ENCODE data around the gene SHISA5.
A peak's percentile ranks its signal among the peaks of the same experiment; 100 is the strongest.
"Not testable (repeated sequence)": the region's sequence is repeated elsewhere in the genome, so short reads cannot be mapped to it uniquely, and the experiment has no call there.

Gene SHISA5

DNA sequence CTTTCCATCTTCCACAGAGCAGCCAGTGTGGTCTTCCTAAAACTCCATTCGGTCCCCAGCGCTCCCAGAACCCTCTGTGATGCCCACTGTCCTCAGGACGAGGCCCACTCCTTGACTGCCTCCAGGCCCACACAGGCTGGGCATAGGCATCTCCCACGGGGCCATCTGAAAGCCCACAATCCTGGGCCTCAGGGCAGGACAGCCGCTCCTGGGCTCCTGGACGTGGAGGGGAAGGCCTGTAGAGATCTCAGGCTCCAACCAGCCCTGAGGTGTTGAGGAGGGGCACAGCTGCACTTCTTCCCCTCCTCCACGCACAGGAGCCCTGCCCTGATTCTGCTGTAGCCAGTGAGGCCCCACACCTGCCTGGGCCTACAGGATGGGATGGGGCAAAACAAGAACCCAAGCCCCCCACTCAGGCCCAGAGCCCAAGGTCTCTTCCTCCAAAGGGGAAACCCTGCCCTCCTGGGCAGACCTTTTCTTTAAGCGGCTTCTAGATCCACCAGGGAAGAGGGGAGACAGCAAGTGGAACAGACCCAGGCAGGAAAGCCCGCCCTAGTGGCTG lies 25.9 kb downstream of the SHISA5 start:
- DNase-seq (ENCODE audit: low spot score), result no peak

DNA sequence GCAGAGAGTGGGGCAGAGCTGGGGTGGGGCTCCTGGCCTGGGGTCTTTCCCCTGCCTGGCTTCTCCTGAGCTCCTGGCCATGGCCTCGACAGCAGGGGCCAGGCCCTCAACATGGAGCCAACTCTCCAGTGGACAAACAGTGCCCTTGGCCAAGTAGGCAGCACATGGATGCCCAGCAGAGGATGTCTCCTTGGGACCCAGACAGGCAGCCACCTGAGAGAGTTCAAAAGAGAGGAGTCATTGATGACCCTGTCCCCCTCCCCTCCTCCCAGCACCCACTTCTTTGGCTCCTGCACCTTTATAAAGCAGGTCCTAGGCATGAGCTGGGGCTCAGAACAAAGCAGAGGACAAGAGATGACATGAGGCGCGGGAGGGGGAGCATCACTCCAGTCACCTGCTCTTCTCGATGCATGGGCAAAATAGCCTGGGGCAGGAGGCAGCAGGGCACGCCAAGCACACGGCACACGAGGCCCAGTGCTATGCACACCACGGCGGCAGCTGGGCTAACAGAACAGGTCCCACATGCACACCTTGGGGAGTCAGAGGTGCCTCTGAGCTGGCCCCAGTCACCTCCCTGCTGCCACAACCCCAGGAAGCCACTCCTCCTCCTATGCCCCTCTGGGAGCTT lies 27.4 kb downstream of the SHISA5 start:
- DNase-seq (ENCODE audit: low spot score), result no peak

DNA sequence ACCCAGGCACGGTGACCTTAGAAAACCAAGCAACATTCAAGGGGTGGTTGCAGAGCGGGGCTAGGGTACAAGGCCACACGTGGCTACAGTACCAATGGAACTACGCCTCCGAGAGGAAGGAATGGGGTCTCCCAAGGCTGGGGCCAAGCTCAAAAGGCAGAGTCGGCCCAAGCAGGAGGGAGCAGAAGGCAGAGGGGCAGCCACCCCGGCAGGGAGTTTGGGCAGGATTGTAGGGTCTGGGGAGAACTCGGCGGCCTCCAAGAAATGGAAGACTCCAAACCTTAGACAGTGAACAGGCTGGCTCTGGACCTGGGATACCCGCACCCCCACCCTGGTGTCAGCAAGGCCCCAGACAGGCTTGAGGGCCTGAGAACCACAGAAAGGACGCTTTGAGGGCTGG lies 28.8 kb downstream of the SHISA5 start:
- DNase-seq (ENCODE audit: low spot score), result no peak

DNA sequence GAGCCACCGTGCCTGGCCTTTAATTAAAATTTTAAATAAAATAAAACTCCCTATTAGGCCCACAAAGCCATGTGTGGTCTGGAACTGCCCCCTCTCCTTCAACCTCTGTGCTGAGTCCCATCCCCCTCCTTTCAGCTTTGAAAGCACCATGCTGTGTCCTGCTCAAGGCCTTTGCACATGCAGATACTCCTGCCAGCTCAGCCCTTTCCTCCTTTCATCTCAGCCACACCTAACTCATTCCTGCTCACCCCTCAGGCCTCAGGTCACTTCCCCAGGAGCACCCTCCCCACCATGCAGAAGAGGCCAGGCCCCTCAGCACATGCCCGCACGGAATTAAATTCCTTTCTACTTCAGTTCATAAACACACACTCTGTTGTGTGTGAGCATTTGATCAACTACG lies 29.4 kb downstream of the SHISA5 start:
- DNase-seq (ENCODE audit: low spot score), result no peak

DNA sequence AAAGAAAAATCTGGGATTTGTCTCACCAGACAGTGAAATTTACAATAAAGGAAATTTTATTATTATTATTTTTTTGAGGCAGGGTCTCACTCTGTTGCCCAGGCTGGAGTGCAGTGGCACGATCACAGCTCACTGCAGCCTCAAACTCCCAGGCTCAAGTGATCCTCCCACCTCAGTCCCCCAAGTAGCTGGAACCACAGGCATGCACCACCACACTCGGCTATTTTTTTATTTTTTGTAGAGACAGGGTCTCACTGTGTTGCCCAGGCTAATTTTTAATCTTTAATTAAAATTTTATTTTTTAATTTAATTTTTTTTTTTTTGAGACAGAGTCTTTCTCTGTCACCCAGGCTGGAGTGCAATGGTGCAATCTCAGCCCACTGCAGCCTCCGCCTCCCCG lies 29.9 kb downstream of the SHISA5 start:
- not testable (repeated sequence) for DNase-seq (ENCODE audit: low spot score)

DNA sequence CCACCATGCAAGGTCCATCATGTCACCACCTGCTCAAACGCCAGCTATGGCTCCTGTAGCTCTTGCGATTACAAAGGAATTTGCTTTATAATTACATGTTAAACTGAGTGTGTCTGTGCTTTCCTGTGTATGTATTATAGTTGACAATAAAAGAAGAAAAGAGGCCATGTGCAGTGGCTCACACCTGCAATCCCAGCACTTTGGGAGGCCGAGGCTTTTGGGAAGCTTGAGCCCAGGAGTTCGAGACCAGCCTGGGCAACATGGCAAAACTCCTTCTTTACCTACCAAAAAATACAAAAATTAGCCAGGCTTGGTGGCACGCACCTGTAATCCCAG lies 30.4 kb downstream of the SHISA5 start:
- DNase-seq (ENCODE audit: low spot score), result no peak

DNA sequence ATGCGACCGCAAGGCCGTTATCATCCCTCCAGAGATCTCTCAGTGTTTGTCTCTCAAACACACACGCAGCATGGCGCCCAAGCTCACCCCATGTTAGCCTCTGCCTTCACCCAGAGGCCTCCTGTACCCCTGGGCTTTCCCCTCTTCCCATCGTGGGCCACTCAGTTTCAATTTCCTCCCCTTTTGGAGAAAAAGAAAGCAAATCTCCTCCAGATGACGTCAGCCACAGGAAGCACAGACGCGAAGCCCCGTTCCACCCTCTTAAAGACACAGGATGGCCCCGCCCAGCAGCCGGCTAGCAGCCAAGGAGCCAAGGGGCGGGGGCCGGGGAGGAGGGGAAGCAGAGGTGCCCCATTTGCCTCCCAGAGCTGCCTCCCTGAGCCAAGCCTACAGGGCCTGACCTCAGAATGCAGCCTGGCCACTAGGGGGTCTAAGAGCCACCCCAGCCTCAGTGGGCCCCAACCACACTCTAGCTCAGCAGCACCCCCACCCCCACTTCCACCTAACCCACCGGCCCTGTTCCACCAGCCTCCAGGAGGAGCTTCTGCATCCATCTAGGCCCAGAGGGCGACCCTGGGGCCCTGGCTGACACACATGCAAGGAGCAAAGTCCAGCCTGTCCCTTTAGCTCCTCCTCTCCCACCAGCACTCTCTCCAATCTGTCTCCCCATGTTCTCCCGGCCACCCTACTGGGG lies 30.9 kb downstream of the SHISA5 start:
- peak; percentile 94 for DNase-seq (ENCODE audit: low spot score)

DNA sequence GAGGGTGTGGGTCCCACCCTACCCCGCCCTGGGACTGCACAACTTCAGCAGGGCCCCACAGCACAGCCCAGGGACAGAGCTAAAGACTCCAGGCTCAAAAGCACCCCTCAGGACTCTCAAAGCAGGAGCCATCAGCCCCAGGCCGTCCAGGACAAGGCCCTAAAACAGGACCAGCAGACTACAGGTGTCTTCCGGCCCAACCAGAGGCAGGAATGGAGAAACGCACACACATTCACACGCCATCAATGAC lies 31.4 kb downstream of the SHISA5 start:
- no peak for DNase-seq (ENCODE audit: low spot score)

DNA sequence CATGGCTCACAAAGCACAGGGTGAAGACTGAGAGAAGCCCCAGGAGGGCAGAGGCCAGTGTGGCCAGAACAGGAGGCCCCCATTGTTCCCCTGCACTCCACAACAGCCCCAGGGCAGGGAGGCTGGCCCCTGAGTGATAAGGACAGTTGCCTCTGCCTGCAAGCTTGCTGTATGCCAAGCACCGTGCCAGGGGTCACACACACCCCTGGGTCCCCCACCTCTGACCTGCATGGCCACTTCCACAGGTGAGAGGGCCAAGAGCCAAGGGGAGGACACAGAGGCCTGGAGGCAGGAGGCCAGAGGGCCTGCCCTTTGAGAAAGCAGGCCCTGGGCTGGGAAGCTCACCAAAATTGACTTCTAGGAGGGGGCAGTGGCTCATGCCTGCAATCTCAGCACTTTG lies 33.7 kb downstream of the SHISA5 start:
- no peak for DNase-seq (ENCODE audit: low spot score)

DNA sequence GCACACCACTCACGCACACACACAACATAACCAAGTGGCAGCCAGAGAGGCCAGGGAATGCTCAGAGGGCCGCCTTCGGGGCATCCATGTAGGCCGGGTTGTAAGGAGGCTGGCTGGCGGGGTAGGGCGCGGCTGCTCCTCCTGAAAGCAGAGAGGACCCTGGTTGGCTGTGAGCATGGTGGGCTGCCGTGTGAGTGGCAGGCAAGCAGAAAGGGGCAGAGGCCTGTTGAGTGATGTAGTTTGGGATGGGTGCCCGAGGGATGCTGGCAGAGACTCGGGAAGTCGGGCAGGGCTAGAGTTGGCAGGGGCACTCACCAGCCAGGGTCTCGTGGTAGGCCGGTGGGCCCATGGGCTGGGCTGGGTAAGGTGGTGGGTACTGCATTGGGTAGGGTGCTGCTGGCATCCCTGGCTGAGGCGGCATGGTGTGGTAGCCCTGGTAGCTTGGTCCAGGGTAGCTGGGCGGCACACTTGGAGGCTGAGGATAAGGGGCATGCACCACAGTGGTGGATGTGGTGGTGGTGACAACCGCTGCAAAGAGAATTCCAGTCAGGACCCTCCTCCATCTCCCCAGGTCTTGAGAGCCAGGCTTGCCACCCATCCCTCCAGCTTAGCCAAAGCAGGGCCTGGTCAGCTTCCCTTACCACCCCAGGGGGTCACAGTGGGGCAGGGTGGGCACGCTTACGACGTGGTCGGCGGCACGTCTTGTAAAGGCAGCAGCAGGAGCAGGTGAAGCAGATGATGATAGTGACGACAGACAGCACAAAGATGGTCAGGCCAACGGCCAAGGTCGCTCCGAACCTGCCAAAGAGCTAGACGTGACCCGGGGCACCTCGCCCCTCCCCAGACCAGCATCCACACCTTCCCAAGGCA lies 34.7 kb downstream of the SHISA5 start:
- DNase-seq (ENCODE audit: low spot score), result no peak

DNA sequence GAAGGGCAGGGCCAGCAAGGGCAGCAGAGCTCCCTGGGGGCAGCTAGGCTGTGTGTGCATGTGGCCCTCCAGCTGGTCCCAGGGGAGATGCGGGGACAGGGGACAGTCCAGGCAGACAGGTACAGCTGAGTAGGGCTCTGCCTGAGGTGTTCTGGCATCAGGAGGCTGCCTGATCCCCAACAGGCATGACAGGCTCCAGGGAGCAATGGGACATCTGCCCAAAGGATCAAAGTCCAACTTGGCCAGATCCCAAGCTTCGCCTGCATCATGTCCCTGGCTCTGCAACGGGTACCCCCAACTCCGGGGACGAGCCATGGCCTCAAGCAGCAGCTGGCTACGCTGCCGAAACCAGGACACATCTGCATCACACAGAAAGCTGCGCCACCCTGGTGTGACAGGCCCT lies 35.6 kb downstream of the SHISA5 start:
- no peak for DNase-seq (ENCODE audit: low spot score)

DNA sequence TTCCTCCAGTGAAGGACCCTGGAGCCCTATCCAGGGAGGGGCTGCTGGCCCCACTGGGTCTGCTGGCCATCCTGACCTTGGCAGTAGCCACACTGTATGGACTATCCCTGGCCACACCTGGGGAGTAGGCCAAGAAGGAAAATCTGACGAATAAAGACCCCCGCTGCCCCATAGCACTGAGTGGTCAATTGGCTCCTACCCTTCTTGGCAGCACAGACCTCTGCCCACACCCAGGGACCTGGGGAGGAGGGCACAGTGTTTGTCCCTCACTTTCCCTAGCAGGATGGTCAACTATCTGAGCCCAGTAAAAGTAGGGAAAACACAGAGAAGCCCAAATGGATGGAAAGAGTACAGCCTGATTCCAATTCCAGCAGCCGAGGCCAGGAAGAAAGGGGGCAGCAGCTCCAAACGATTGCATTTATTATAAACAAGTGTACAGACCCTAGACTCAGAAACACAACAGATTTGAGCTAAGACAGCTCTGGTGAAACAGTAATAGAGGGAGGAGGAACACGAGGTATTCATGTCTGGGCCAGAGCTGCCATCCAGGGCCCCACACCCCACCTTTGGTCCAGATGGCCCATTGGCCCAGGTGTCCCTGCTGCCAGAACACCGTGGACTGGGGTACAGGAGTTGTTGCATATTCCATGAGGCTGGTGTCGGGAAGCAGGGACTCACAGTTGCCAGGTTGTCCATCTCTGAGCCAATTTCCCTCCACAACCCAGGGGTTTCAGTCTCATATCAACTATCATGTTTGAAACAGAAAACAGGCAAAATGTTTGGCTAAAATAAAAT lies 36.3 kb downstream of the SHISA5 start:
- DNase-seq (ENCODE audit: low spot score), result no peak

DNA sequence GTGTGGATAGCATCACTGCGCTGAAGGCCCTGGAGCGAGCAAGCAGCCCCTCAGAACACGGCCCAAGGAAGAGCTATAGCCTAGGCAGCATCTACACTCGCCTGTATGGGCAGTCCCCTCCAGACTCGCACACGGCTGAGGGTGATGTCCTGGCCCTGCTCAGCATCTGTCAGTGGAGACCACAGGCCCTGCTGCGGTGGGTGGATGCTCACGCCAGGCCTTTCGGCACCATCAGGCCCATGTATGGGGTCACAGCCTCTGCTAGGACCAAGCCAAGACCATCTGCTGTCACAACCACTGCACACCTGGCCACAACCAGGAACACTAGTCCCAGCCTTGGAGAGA lies 36.9 kb downstream of the SHISA5 start:
- no peak for DNase-seq (ENCODE audit: low spot score)

DNA sequence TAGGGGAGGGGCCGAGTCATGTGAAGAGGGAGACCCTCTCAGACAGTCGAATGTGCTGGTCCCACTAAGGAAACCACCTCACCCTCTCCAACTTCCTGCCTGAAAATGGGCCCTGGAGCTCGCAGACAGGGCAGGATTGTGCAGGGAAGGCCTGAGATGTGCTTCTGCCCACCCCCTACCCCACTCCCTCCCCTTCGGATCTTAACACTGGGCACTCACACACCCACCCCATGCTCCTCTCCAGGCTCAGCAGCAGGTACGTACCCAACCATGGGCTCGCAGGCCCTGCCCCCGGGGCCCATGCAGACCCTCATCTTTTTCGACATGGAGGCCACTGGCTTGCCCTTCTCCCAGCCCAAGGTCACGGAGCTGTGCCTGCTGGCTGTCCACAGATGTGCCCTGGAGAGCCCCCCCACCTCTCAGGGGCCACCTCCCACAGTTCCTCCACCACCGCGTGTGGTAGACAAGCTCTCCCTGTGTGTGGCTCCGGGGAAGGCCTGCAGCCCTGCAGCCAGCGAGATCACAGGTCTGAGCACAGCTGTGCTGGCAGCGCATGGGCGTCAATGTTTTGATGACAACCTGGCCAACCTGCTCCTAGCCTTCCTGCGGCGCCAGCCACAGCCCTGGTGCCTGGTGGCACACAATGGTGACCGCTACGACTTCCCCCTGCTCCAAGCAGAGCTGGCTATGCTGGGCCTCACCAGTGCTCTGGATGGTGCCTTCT lies 37.4 kb downstream of the SHISA5 start:
- DNase-seq (ENCODE audit: low spot score), result no peak

DNA sequence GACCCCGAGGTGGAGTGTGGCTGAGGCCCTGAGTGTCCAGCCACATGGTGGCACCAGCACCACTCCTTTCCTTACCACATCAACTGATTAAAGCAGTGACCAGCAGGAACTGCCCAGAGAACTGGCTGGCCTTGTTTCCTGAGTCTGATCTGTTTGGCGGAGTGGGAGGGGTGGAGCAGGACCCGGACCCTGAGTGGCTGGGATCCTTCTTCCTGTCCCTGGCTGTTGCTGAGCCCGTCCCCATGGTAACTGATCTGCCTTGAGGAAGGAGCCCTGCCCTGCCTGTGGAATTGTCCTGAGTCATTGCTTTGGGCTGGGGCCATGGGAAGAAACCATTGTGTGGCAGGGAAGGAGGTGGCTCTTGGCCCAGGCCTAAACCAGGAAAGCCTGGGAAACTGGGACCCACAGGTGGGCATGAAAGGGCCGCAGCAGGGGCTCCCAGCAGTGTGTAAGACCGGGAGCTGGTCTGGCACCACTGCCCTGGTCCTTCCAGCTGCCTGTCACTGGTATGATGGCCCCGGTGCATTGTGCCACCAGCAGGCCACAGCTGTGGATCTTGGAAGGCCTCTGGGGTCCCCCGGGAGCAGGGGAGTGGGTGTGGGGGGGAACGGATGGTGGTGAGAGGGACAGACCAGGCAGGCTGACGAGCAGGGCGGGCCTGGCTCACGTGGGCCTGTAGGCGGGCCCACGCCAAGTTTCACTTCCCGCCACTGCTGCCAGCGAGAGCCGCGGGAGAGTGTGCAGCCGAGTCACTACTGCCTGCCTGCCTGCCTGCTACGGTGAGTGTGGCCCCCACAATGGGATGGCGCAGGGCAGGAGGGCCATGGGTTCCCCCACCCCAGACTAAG lies 38.2 kb downstream of the SHISA5 start:
- DNase-seq (ENCODE audit: low spot score), result peak; percentile 93

DNA sequence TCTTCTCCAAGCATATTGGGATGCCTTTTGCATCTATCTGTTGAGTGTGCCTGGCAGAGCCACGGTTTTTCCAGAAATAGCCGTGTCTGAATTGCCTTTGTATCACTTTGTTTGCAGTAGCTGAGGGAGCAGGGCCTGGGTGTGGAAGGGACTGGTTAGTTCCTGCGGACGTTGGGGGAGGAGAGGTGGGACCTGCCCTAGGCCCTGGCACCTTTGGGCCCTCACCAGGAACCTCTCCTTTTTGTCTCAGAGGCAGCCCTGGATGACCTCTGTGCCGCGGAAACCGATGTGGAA lies 38.8 kb downstream of the SHISA5 start:
- no peak for DNase-seq (ENCODE audit: low spot score)

DNA sequence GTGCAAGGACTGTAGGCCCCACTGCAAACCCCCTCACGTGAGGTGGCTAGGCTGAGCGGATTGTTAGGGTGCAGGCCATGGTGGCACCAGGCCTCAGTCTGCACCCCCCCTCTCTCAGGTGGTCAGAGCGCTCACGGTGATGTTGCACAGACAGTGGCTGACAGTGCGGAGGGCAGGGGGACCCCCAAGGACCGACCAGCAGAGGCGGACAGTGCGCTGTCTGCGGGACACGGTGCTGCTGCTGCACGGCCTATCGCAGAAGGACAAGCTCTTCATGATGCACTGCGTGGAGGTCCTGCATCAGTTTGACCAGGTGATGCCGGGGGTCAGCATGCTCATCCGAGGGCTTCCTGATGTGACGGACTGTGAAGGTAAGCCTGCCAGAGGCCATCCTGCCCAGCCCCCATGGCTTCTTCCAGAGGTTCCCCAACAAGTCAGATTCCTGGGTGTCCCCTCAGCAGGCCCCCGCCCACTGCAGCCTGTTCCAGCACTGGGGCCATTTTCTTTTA lies 39.2 kb downstream of the SHISA5 start:
- DNase-seq (ENCODE audit: low spot score), result no peak

DNA sequence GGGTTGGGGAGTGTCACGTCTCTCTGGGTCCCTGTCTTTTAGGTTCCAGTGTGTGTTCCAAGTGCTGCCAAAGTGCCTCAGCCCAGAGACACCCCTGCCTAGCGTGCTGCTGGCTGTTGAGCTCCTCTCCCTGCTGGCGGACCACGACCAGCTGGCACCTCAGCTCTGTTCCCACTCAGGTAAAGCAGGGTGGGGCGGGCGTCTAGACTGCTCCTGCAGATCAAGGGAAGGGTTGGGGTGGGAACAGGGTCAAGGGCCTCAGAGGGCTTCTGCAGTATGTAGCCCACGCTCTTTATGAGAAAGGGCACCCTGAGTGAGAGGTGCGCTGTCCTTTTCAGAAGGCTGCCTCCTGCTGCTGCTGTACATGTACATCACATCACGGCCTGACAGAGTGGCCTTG lies 40.3 kb downstream of the SHISA5 start:
- DNase-seq (ENCODE audit: low spot score), result no peak

DNA sequence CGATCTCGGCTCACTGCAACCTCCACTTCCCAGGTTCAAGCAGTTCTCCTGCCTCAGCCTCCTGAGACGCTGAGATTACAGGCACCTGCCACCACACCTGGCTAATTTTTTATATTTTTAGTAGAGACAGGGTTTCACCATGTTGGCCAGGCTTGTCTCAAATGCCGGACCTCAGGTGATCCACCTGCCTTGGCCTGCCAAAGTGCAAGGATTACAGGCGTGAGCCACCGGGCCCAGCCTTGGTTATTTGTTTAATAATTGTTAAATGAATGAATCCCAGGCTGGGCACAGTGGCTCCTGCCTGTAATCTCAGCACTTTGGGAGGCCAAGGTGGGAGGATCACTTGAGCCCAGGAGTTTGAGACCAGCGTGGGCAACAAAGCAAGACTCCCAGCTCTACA lies 42.2 kb downstream of the SHISA5 start:
- not testable (repeated sequence) for DNase-seq (ENCODE audit: low spot score)

DNA sequence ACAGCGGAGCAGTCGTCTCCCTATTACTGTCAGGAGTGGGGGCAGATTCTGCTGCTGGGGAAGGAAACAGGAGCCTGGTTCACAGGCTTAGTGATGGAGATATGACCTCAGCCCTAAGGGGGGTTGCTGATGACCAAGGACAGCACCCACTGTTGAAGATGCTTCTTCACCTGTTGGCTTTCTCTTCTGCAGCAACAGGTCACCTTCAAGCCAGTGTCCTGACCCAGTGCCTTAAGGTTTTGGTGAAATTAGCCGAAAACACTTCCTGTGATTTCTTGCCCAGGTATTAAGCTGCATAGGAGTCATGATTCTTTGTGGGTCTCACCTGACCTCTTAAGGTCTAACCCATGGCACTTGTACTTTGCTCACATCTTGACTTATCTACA lies 43.5 kb downstream of the SHISA5 start:
- DNase-seq (ENCODE audit: low spot score), result no peak

Measured in RKO (cell line).